SK-N-SH (cell line): ENCODE data around the gene AHRR. TPM values are rescaled to one million over a fixed set of nuclear protein-coding genes. Genes with fewer than 3 reads are reported as not detected.

Experiments used
- CTCF ChIA-PET: fragments of 300-600, 350-600 bp; formaldehyde crosslinking; extraction: SDS; loops from one replicate; lab custom pipeline; 2021; lab: Yijun Ruan, JAX
- POLR2A ChIA-PET: fragments of 350-600 bp; sonication (Branson Sonifier 250); formaldehyde crosslinking; extraction: SDS; loops from one replicate; lab custom pipeline; 2020; ENCODE audit warnings: antibody characterized with exemption, inconsistent platforms; lab: Yijun Ruan, JAX
- DNase-seq: peaks from one replicate; pipeline ENCODE4 v3.0.0; 2012
- H2AFZ ChIP-seq: fragments of 200-600 bp; sonication (generic); 2 replicates; pipeline ENCODE4 v1.8.1; 2016; ENCODE audit warnings: antibody characterized with exemption, mild to moderate bottlenecking, low read depth
- H3F3A ChIP-seq: fragments of 200-600 bp; sonication (generic); replicated peaks from 2 replicates; pipeline ENCODE3; 2016; ENCODE audit warnings: antibody characterized with exemption, mild to moderate bottlenecking; ENCODE audit not compliant: insufficient read depth
- H3K27ac ChIP-seq, 2 experiments: fragments of 200-500 bp in 1 of 2; fragments of 200-600 bp in 1 of 2; sonication (Bioruptor generic) in 1 of 2; sonication (generic), shearing (Covaris generic) in 1 of 2; 2 replicates each; pipeline versions ENCODE4 v1.5.1 to v1.6.1; 2014 to 2016; ENCODE audit warnings: low read depth in 2 of 2, inconsistent platforms in 1 of 2, low read length in 1 of 2, mild to moderate bottlenecking in 1 of 2, mixed read lengths in 1 of 2
- H3K27me3 ChIP-seq: fragments of 200-600 bp; sonication (generic), shearing (Covaris generic); 2 replicates; pipeline ENCODE4 v1.6.1; 2016; ENCODE audit warnings: mixed run types; ENCODE audit not compliant: insufficient read depth
- H3K36me3 ChIP-seq, 2 experiments: fragments of 200-500 bp in 1 of 2; fragments of 200-600 bp in 1 of 2; sonication (Bioruptor generic) in 1 of 2; sonication (generic) in 1 of 2; replicated peaks in 1 of 2; 2 replicates each; pipeline versions ENCODE3 to v1.5.1; 2014 to 2016; ENCODE audit warnings: low read length in 1 of 2, mild to moderate bottlenecking in 1 of 2; ENCODE audit not compliant: insufficient read depth in 2 of 2, control insufficient read depth in 1 of 2
- H3K4me1 ChIP-seq, 2 experiments: fragments of 200-500 bp in 1 of 2; fragments of 200-600 bp in 1 of 2; sonication (Bioruptor generic) in 1 of 2; sonication (generic), shearing (Covaris generic) in 1 of 2; 2 replicates each; pipeline versions ENCODE4 v1.5.1 to v1.6.1; 2014 to 2016; ENCODE audit warnings: low read depth in 1 of 2, low read length in 1 of 2, mixed run types in 1 of 2; ENCODE audit not compliant: insufficient read depth in 2 of 2, control insufficient read depth in 1 of 2
- H3K4me2 ChIP-seq: fragments of 200-600 bp; sonication (generic), shearing (Covaris generic); 2 replicates; pipeline ENCODE4 v1.6.1; 2017; ENCODE audit warnings: mixed run types
- H3K4me3 ChIP-seq, 2 experiments: fragments of 200-500 bp in 1 of 2; fragments of 200-600 bp in 1 of 2; sonication (Bioruptor generic) in 1 of 2; sonication (generic), shearing (Covaris generic) in 1 of 2; 2 replicates each; pipeline versions ENCODE4 v1.5.1 to v1.8.1; 2014 to 2016; ENCODE audit warnings: low read depth in 2 of 2, inconsistent platforms in 1 of 2, low read length in 1 of 2, mild to moderate bottlenecking in 1 of 2, mixed read lengths in 1 of 2, moderate library complexity in 1 of 2
- H3K79me2 ChIP-seq: fragments of 200-600 bp; sonication (generic); 2 replicates; pipeline ENCODE4 v1.8.1; 2017; ENCODE audit warnings: mild to moderate bottlenecking; ENCODE audit not compliant: insufficient read depth
- H3K9ac ChIP-seq: fragments of 200-600 bp; sonication (generic); 2 replicates; pipeline ENCODE4 v1.6.1; 2017; ENCODE audit warnings: mixed run types
- H3K9me2 ChIP-seq: fragments of 200-600 bp; sonication (generic); 2 replicates; pipeline ENCODE4 v1.6.1; 2017; ENCODE audit warnings: mixed run types
- H3K9me3 ChIP-seq: fragments of 200-600 bp; sonication (generic); 2 replicates; pipeline ENCODE4 v1.6.1; 2017; ENCODE audit warnings: mixed run types, mild to moderate bottlenecking, moderate library complexity
- H4K20me1 ChIP-seq: fragments of 200-600 bp; sonication (generic); 2 replicates; pipeline ENCODE4 v1.6.1; 2017; ENCODE audit warnings: mild to moderate bottlenecking, mixed run types; ENCODE audit not compliant: insufficient read depth
- CHD2 ChIP-seq: fragments of 150-350 bp; IDR thresholded peaks from 2 replicates; pipeline ENCODE4 v1.6.1; 2018; ENCODE audit warnings: low read length; ENCODE audit not compliant: partially characterized antibody
- JUND ChIP-seq: IDR thresholded peaks from 2 replicates; pipeline ENCODE4 v1.4.0; 2012
- MXI1 ChIP-seq: IDR thresholded peaks from 2 replicates; pipeline ENCODE4 v1.6.1; 2012; ENCODE audit warnings: mild to moderate bottlenecking, low read depth, low read length, improper control_type of control experiment
- RFX5 ChIP-seq: IDR thresholded peaks from 2 replicates; pipeline ENCODE4 v1.6.1; 2012; ENCODE audit warnings: mild to moderate bottlenecking, improper control_type of control experiment, low read length
- RXRA ChIP-seq: IDR thresholded peaks from 2 replicates; pipeline ENCODE4 v1.4.0; 2012; ENCODE audit warnings: low read depth, mild to moderate bottlenecking, borderline replicate concordance
- TAF1 ChIP-seq: IDR thresholded peaks from 2 replicates; pipeline ENCODE4 v1.6.1; 2012; ENCODE audit warnings: low read depth, mild to moderate bottlenecking, low read length, moderate library complexity, borderline replicate concordance
- TEAD4 ChIP-seq: IDR thresholded peaks from 2 replicates; pipeline ENCODE4 v1.4.0; 2012; ENCODE audit warnings: mild to moderate bottlenecking, borderline replicate concordance; ENCODE audit not compliant: insufficient read depth
- WGBS: methylation state at CpG from one replicate; pipeline ENCODE4 v1.1.6; 2017; ENCODE audit warnings: low lambda C conversion rate; 5-methylcytosine and 5-hydroxymethylcytosine counted together
- polyA plus RNA-seq, 3 experiments: library from polyadenylated mRNA; depleted of rRNA; stranded (reverse); fragments of >200 nt; gene quantifications; 2 replicates each; pipeline ENCODE4 v1.2.3, GENCODE V29; 2012
- TF ChIP-seq, protein P1 (sequence below): fragments of 150-350 bp; IDR thresholded peaks from 2 replicates; pipeline ENCODE4 v1.6.1; 2016; ENCODE audit warnings: mild to moderate bottlenecking, low read depth, low read length
- TF ChIP-seq, protein P2 (sequence below): fragments of 150-350 bp; IDR thresholded peaks from 2 replicates; pipeline ENCODE4 v1.6.1; 2017; ENCODE audit warnings: antibody characterized with exemption, low read length, low read depth, borderline replicate concordance
- TF ChIP-seq, protein P3 (sequence below): fragments of 200-600 bp; sonication (generic); IDR thresholded peaks from 2 replicates; pipeline ENCODE4 v1.6.1; 2017; ENCODE audit warnings: antibody characterized with exemption, mild to moderate bottlenecking, moderate library complexity
- TF ChIP-seq, protein P4 (sequence below): IDR thresholded peaks from 2 replicates; pipeline ENCODE4; 2012

Gene AHRR
- polyA plus RNA-seq, 1 of the 3 experiments (the other 2 are of a cell fraction), result 0.71 TPM

DNA sequence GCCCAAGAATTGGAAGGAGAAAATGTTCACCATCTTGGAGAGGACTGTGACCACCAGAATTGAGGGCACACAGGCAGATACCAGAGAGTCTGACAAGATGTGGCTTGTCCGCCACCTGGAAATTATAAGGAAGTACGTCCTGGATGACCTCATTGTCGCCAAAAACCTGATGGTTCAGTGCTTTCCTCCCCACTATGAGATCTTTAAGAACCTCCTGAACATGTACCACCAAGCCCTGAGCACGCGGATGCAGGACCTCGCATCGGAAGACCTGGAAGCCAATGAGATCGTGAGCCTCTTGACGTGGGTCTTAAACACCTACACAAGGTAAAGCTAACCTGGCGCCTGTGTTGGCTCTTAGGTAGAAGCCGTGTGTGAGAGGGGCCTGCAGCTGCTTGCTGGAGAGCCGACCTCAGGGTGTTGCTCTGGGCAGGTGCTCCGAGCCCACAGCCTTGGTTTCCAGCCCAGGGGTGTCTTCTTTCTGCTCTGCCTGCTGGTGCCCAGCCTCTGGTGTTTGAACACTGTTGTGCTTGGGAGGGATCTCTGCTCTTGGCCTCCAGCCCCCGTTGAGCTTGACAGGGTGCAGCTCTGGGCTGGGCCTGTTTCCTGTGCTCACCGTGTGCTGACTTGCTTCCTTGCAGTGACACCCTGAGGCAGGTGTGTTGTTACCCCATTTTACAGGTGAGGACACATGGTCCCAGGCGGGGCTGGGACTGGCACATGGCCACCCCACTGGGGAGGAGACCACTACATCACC, 132.4 kb downstream of the AHRR start:
- Histone ChIP-seq H3K36me3 (peaks cover 52 to 94% of the 10 kb centered on the region in 2 experiments), H2AFZ (no peak overlapping the region), H3K4me1 (no peaks in the 10 kb centered on the region), H3K9ac (no peak overlapping the region), H3F3A (no peaks in the 10 kb centered on the region), H3K9me2 (no peaks in the 10 kb centered on the region), H3K4me3 (no peak overlapping the region), H3K9me3 (peaks cover 11% of the 10 kb centered on the region), H3K79me2 (peaks cover 49% of the 10 kb centered on the region), H3K27me3 (no peaks in the 10 kb centered on the region), H3K27ac (no peak overlapping the region), H3K4me2 (no peak overlapping the region), H4K20me1 (0 out of 2 replicates have a peak, but pooled peaks cover 6% of the 10 kb centered on the region)
- 93% methylated on average over 13 of the region's 16 CpGs for WGBS
- ChIA-PET POLR2A (no interaction called here), CTCF (no interaction called here)
- TF ChIP-seq CHD2 (no peak), TEAD4 (no peak), RXRA (no peak), MXI1 (no peak)
- TF ChIP-seq, protein P1, sequence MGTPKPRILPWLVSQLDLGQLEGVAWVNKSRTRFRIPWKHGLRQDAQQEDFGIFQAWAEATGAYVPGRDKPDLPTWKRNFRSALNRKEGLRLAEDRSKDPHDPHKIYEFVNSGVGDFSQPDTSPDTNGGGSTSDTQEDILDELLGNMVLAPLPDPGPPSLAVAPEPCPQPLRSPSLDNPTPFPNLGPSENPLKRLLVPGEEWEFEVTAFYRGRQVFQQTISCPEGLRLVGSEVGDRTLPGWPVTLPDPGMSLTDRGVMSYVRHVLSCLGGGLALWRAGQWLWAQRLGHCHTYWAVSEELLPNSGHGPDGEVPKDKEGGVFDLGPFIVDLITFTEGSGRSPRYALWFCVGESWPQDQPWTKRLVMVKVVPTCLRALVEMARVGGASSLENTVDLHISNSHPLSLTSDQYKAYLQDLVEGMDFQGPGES, result no peak
- TF ChIP-seq, protein P2, sequence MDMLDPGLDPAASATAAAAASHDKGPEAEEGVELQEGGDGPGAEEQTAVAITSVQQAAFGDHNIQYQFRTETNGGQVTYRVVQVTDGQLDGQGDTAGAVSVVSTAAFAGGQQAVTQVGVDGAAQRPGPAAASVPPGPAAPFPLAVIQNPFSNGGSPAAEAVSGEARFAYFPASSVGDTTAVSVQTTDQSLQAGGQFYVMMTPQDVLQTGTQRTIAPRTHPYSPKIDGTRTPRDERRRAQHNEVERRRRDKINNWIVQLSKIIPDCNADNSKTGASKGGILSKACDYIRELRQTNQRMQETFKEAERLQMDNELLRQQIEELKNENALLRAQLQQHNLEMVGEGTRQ, result no peak
- DNase-seq, result no peak

DNA sequence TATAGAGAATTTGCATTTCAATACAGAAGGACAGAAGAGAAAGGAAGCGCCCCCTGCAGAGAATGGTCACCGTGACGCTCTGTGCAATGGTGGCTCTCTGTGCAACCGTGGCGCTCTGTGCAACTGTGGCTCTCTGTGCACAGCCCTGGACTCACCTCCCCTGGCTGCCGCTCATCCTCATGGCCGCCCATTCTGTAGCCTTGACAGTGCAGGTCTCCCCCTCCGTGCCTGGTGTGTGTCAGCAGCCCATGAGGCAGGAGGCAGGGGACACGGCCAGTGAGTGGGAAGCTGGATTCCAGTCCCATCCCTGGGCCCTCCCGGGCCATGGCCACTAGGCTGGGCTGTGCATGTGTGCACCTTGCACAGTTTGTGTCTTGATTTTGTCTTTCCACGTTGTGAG, 133.4 kb downstream of the AHRR start:
- Histone ChIP-seq H3K9ac (no peak overlapping the region), H2AFZ (no peak overlapping the region), H3K4me2 (no peak overlapping the region), H4K20me1 (0 out of 2 replicates have a peak, but pooled peaks cover 6% of the 10 kb centered on the region)
- CTCF ChIA-PET, result no interaction called here
- TF ChIP-seq, protein P3, sequence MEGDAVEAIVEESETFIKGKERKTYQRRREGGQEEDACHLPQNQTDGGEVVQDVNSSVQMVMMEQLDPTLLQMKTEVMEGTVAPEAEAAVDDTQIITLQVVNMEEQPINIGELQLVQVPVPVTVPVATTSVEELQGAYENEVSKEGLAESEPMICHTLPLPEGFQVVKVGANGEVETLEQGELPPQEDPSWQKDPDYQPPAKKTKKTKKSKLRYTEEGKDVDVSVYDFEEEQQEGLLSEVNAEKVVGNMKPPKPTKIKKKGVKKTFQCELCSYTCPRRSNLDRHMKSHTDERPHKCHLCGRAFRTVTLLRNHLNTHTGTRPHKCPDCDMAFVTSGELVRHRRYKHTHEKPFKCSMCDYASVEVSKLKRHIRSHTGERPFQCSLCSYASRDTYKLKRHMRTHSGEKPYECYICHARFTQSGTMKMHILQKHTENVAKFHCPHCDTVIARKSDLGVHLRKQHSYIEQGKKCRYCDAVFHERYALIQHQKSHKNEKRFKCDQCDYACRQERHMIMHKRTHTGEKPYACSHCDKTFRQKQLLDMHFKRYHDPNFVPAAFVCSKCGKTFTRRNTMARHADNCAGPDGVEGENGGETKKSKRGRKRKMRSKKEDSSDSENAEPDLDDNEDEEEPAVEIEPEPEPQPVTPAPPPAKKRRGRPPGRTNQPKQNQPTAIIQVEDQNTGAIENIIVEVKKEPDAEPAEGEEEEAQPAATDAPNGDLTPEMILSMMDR, result no peak
- TF ChIP-seq RFX5 (no peak), MXI1 (no peak), TEAD4 (no peak), JUND (no peak), CHD2 (no peak), TAF1 (no peak)
- TF ChIP-seq, protein P2, result no peak
- TF ChIP-seq, protein P4, sequence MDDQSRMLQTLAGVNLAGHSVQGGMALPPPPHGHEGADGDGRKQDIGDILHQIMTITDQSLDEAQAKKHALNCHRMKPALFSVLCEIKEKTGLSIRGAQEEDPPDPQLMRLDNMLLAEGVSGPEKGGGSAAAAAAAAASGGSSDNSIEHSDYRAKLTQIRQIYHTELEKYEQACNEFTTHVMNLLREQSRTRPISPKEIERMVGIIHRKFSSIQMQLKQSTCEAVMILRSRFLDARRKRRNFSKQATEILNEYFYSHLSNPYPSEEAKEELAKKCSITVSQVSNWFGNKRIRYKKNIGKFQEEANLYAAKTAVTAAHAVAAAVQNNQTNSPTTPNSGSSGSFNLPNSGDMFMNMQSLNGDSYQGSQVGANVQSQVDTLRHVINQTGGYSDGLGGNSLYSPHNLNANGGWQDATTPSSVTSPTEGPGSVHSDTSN, result no peak
- TF ChIP-seq, all 33 proteins: peak for 0
- no peaks in the 10 kb centered on the region for H3K9me2 ChIP-seq
- DNase-seq, result no peak
- H3K4me1 ChIP-seq, result no peaks in the 10 kb centered on the region
- no peaks in the 10 kb centered on the region for H3F3A ChIP-seq
- WGBS, result 97% methylated on average over 6 of the region's 11 CpGs
- H3K4me3 ChIP-seq, result no peak overlapping the region
- H3K27ac ChIP-seq, result no peak overlapping the region
- peaks cover 11% of the 10 kb centered on the region for H3K9me3 ChIP-seq
- POLR2A ChIA-PET, result no interaction called here
- no peaks in the 10 kb centered on the region for H3K27me3 ChIP-seq
- H3K36me3 ChIP-seq, result peaks cover 46 to 96% of the 10 kb centered on the region in 2 experiments
- H3K79me2 ChIP-seq, result peaks cover 45% of the 10 kb centered on the region
